Vagina (tissue), 2 donors: ENCODE results near the gene GPR32.

Experiments
- POLR2A ChIP-seq, 2 donors: fragments of 450-650 bp; IDR thresholded peaks; one replicate each; pipeline ENCODE4 v1.6.1; 2017; ENCODE audit warnings: antibody characterized with exemption in 2 of 2, mild to moderate bottlenecking in 2 of 2, moderate library complexity in 2 of 2
- POLR2AphosphoS5 ChIP-seq, 2 donors: sonication (generic); formaldehyde crosslinking; IDR thresholded peaks; one replicate each; pipeline ENCODE4 v1.9.0; 2017; ENCODE audit warnings: antibody characterized with exemption in 2 of 2, mild to moderate bottlenecking in 2 of 2, low read depth in 1 of 2; ENCODE audit not compliant: insufficient read depth in 1 of 2
- TF ChIP-seq, protein P1 (sequence below), 3 experiments: fragments of 450-650 bp in 2 of 3; fragments of 200-600 bp in 1 of 3; sonication (generic) in 1 of 3; IDR thresholded peaks; one replicate each; pipeline ENCODE4 v1.5.1; 2017 to 2019; ENCODE audit warnings: antibody characterized with exemption in 3 of 3, mild to moderate bottlenecking in 2 of 3, moderate library complexity in 2 of 3

DNA sequence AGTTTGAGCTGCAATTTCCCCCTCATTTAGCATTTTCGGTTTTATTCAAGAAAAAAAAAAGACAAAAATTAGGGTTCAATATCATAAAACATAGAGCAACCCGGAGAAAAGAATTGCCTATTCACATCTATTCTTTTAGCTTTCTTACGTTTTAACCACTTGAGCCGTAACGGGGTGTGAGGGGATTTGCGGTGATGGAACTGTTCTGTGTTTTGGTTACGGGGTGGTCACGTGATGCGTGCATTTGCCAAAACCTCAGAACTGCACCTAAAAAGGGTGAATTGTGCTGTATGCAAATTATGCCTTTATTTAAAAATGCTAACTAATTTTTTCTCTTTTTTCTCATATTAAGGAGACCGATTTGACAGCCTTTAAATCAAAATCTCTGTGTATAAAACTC lies 25.0 kb upstream of the GPR32 start:
- TF ChIP-seq POLR2A (IDR thresholded peaks at IDR 0.05) (no peak), POLR2AphosphoS5 (IDR thresholded peaks at IDR 0.05; ENCODE audit: insufficient read depth in 1 of 2, low read depth in 1 of 2) (no peak)
- TF ChIP-seq, protein P1, sequence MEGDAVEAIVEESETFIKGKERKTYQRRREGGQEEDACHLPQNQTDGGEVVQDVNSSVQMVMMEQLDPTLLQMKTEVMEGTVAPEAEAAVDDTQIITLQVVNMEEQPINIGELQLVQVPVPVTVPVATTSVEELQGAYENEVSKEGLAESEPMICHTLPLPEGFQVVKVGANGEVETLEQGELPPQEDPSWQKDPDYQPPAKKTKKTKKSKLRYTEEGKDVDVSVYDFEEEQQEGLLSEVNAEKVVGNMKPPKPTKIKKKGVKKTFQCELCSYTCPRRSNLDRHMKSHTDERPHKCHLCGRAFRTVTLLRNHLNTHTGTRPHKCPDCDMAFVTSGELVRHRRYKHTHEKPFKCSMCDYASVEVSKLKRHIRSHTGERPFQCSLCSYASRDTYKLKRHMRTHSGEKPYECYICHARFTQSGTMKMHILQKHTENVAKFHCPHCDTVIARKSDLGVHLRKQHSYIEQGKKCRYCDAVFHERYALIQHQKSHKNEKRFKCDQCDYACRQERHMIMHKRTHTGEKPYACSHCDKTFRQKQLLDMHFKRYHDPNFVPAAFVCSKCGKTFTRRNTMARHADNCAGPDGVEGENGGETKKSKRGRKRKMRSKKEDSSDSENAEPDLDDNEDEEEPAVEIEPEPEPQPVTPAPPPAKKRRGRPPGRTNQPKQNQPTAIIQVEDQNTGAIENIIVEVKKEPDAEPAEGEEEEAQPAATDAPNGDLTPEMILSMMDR (IDR thresholded peaks at IDR 0.05) = no peak
